Superior temporal gyrus (tissue), 1 donor: Measurements from ENCODE around the gene SDC3.

Source experiments
- DNase-seq: peaks from one replicate; pipeline ENCODE4 v3.0.0-alpha.2; 2016; ENCODE audit errors: extremely low spot score

Gene SDC3

DNA sequence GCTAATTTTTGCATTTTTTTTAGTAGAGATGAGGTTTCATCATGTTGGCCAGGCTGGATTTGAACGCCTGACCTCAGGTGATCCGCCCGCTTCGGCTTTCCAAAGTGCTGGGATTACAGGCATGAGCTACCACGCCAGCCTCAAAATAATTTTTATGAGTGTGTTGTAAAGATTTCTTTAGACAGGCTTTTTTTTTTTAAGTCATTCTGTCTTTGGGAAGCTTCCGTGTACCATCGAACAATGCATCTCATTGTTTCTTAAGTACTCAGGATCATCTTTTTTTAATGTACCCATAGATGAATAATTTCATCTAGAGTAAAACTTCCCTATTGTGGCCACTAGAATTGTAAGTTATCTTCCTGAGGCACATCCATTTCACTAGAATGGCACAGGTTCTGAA lies 19.6 kb upstream of the SDC3 start:
- DNase-seq = no peak

DNA sequence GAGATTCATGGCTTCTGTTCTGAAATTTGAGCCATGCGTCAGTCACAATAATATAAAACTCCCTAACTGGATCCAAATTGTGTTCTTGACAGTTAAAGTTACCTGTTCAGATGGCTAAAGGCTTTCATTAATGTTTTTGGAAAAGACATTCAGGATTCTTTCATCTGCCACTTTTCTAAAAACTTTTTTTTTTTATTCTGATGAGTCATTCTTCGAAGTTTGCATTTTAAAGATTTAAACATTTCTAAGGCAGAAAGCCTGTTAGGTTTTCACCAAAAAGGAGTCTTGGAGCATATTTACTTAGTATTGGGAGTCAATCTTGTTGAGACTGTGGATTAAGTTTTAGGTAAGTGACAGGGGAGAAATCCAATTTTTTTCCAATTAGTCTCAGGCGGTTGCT lies 18.9 kb upstream of the SDC3 start:
- DNase-seq = no peak

DNA sequence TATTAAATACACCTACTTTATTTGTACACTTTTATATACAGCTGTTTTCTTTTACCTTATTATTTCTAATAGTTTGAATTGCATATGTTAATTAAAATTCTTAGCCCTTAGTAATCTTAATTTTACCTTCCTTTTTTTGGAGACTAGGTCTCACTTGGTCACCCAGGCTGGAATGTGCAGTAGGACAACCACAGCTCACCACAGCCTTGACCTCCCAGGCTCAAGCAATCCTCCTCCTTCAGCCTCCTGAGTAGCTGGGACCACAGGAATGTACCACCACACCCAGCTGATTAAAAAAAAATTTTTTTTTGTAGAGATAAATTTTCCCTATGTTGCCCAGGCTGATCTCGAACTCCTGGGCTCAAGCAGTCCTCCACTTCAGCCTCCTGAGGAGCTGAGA lies 15.0 kb upstream of the SDC3 start:
- DNase-seq = no peak

DNA sequence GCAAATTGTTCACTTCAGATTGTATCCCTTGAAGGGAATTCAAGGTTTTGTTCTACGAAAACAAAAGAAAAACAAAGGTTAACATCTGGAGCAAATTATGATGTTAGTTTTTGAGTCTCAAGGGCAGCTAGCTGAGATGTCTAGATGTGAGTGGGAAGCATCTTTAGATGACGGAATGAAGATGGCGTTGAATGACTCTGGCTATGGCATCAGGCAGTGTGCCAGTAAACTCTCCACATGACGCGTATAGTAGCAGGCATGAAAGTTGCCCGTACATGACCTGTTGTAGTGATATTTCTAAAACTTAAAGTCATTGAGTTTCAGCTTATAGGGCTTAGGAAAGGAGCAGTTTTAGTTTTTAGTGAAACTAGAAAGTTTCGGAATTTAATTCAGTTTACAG lies 12.3 kb upstream of the SDC3 start:
- no peak for DNase-seq

DNA sequence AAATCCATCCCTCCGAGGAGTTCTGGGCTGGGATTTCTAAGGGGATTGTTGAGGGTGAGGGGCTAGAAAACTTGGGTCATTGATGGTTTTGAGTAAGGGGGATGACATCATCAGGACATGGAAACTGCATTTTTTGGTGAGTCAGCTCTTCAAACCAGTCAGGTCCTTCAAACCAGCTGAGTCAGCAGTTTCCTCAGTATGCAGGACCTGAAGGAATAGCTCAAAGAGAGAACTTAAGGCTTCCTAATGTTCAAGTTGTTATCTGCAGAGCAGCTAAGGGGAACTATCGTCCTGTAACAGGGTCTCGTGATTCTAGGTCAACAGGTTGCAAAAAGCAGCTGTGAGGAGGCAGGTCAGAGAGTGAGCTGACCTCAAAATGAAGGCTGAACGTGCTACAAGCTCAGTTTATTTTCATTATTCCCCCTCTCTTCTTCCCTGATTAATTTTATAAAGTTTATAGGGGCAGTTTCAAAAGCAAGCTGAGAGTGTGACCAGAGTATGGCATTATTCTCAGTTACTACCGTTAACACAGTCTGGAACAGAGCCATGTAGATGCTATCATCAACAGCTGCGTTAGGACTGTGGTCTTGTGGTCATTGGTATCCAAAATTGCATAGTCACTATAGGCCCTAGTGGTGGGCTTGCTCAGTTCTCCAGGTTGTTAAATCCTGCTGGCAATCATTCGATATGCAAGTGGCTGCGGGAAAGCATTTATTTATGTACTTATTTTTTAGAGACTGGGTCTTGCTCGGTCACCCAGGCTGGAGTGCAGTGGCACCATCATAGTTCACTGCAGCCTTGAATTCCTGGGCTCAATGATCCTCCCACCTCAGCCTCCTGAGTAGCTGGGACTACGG lies 10.7 kb upstream of the SDC3 start:
- no peak for DNase-seq

DNA sequence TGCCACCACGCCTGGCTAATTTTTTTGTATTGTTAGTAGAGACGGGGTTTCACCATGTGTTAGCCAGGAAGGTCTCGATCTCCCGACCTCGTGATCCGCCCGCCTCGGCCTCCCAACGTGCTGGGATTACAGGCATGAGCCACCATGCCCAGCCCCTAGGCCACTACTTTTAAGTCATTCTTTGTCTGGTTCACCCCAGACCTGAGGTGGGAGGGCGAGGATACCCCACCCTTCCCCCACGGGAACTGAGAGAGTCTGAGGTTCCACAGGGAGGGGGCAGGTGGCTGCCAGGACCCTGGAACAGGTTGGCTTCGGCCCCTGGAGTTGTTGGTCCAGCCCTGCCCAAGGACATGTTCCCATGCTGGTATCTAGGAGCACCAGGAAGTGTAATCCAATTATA lies 7.7 kb upstream of the SDC3 start:
- DNase-seq = no peak

DNA sequence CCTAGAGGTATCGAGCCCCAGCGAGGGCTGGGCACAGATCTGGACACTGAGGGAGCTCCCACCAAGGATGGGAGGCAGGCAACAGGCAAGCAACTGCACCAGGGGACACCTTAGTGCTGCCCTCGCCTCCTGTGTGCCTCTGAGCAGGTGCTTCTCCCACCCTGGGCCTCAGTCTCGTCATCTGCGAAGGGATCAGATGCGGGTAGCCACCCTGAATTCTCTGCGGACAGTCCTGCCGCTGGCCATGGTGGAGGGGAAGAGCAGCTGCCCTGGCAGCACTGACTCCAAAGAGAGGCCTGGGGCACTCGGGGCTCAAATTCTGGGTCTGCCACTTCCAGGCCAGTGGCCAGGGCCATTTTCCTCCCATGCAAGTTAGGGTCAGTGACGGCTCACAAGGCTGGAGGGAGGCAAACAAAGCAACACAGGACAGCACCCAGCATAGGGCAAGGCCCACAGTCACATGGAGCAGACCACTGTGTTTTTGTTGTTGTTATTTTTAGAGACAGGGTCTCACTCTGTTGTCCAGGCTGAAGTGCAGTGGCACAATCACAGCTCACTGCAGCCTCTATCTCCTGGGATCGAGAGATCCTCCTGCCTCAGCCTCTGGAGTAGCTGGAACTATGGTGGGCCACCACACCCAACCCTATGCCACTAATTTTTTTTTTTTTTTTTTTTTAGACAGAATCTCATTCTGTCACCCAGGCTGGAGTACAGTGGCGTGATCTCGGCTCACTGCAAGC lies 7.1 kb upstream of the SDC3 start:
- no peak for DNase-seq

DNA sequence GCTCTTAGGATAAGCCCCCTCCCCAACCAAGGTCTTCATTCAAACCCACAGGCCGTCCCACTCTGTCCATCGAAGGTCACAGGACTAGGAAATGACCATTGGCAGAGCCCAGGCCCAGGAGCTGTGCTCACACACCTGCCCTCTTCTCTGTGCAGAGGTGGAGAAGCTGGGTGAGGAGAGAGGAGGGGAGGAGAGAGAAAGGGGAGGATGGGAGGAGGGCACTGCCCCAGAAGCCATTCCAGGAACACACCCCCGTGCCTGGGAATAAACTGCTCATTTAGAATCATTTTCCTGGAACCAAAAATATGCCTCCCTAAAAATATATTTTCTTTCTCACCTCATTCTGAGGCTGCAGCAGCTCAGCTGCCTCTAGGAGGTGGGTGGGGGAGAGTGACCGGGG lies 6.4 kb upstream of the SDC3 start:
- no peak for DNase-seq

DNA sequence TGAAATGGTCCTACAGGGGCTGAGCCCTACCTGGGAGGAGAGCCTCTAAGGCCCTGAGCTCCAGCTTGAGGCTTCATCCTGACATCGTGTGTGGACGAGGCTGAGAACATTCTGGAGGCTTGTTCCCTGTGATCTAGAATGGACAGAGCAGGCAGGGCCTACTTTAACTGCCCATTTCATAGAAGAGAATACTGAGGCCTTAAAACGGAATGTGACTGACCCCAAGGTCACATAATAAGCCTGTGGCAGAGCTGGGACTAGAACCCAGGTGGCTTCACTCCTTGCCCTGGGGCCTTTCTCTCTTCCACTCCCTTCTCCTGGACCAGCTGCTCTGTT lies 6.0 kb upstream of the SDC3 start:
- DNase-seq = no peak

DNA sequence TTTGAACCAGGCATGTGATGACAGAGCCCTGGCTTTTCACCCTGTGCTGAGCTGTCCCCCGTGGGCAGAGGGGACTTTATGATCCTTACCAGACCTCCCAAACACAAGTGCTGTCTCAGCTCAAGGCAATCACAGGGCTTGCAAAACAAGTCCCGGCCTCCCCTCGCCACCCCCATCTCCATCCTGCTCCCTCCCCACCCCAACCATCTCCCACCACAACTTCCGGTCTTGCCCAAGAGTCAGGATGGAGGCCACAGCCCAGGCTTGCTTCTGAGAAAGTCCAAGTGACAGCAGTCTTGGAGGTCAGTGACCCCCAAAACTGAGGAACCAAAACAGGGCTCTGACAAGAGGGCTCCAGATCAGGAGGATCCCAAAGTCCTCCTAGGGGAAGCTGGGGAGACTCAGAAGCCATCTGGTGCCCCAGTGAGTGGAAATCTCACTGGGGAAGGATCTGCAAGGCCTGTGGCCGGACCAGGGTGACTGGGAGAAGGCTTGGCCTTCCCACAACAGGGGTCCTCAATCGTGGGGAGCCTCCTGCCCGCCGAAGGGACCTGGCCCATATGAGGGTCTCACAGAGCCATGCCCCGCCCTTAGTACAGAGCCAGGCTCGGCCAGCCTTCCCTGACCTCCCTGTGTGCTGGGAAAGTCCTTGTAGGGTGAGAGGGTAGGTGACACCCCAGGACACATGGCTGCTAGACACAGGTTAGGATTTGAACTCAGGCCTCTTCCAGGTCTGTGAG lies 4.5 kb upstream of the SDC3 start:
- no peak for DNase-seq

DNA sequence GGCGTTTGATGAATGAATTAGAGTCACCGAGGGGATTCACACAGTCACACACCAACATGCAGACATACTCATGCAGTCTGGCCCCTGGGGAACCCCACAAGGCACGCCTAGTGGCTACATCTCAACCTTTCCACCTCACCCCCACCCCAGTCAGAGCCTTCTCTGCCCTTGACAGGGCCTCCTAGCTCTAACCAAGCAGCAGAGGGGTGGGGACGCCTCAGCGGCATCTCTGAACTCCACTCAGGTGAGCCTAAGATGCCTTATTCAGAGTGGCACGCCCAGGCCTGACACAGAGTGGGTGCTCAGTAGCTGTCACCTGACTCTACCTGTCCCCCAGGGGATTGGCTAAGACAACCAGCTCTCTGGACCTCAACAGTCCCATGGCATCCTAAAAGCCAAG lies 3.7 kb upstream of the SDC3 start:
- DNase-seq = no peak

DNA sequence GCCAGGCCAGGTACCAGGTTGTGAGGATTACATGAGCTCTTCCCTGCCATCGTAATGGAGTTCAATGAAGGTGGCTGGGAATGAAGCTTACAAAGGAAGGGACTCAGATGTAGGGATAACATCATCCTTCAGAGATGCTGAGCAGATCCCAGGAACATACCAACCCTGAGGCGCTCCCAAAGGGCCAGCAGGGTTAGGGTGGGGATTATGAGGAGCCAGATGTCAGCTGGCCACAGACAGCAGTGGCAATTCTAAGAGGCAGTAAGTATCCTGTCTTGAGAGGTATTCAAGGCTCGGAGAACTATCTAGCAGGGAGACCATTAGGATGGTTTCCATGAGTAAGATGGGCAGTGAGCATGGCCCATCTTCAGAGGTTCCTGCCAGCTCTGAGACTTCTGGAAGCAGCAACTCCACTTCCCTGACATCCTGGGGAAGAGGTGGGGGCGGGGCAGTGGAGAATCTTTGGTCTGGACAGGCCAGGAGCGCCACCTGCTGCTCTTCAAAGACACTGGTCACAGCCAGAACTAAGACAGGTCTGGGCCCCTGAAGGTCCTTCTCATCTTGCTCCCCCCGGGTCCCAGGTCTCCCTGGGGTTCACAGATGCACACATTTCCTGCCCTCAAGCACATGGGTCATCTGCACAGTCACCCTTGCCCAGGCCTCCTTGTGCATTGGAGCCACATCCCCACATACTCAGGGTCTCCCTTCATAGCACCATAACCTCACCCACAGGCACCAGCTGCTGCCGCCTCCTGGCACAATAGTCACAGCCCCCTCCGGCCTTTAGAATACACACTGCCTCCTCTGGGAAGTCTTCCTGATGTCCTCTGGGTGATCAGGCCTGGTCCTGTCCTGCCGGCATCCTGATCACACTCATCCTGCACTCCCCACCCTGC lies 2.7 kb upstream of the SDC3 start:
- peak; percentile 90 for DNase-seq

DNA sequence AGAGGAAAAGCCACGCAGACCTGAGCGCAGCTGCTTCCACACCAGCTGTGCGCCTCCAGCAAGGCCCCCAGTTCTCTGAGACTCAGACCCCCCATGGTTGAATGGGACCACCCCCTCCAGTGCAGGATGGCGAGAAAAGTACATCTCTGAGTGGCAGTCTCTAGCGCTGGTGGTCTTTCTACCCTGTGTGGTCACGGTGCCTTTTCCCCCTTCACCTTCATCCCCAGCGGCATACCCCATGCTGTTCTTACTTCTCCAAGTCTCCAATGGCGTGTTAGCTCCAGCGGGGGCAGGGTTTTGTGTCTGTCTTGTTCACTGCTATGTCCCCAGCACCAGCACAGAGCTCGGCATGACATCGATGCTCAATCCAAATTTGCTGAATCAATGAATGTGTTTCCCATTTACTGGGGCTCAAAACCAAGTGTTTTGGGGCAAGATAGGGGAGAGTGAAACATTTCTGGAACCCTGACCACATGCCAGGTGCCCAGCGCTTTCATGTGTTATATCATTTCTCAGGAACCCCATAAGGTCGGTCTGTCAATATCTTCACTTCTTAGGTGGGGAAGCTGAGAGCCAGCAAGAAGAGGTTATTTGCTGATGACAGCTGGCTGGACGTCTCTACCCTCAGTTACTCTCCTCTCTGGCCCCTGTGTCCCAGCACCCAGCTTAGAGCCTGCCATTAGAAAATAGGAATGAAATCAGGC lies 959 bp upstream of the SDC3 start:
- DNase-seq = no peak

DNA sequence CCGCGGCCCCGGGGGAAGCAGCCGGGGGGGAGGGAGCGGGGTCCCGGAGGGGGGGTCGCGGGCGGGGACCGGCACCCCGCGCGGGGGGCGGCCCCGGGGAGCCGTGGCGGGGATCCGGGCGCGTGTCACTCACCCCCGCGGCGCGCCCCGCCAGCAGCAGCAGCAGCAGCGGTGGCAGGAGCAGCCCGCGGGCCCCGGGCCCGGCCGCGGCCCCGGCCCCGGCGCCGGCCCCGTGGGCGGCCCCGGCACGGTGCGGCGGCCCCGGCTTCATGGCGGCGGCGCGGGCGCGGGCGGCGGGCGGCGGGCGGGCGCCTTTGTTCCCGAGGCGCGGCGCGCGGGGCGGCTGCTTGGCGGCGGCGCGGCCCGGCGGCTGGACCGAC lies 252 bp downstream of the SDC3 start:
- no peak for DNase-seq

DNA sequence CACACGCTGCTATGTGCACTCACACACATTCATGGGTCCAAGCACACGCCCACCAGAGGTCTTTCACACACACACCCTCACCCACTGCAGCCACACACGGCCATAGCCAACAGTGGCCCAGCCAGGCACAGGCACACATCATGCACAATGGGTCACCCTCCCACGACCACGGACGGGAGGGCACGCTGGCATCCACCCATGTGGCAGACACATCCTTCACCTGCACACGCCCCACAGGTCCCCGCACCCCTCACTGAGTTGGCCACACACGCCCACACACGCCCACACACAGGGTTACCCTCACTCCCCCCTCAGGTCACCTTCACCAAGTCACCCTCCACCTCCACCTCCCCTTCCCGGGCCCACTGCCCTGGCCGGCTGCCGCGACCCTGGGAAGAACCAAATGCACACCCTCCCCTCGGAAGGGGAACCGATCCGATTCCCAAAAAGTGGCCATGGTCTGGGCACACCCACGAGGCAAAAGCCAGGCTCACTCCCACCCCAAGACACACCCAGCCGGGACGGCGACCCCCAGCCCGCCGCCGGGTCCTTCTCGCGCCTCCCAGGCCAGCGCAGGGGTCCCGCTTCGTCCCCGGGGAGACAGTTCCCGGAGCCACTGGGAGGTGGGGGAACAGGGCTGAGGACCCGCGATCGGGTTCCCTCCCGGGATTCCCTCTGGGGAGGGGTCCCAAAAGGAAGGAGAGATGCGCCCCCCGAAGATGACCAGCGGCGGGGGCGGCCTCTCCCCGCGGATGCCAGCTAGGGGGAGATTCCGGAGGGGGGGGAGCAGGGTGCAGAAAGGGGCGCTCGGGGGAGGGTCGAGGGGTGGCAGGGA lies 860 bp downstream of the SDC3 start:
- DNase-seq = no peak

DNA sequence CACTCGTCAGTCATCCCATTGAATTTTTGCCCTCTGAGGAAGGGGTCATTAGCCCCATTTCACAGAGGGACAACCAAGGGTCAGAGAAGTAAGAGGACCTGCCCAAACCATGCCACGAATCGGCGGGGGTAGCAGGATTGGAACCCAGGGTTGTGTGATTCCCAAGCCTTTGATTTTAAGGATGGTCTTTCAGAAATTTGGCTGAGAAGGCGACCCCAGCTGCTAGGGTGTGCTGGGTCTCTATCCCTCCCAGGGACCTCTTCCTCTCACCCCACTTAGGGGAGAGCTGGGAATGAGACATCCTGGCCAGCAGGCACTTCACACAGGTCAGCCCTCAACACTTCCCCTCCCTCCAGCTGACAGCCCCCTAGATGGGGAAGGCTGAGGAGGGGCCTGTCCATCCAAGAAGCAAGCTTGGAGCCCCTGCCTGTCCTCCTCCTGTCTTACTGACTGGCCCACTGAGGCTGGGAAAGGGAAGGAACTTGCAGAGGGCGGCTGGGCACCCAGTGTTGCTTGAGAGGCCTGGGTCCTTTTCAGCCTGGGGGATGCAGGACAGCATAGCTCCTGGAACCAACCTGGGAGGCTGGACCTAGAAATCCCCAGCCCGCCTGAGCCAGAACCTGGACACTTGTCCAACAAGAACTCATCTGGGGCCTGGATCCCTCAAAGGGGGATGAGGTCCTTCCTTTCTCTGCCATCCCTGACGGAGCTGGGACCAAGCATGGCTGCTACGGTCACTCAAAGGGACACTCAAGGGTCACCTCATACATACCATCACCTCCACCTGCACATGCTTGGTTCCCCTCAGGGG lies 1.7 kb downstream of the SDC3 start:
- no peak for DNase-seq

DNA sequence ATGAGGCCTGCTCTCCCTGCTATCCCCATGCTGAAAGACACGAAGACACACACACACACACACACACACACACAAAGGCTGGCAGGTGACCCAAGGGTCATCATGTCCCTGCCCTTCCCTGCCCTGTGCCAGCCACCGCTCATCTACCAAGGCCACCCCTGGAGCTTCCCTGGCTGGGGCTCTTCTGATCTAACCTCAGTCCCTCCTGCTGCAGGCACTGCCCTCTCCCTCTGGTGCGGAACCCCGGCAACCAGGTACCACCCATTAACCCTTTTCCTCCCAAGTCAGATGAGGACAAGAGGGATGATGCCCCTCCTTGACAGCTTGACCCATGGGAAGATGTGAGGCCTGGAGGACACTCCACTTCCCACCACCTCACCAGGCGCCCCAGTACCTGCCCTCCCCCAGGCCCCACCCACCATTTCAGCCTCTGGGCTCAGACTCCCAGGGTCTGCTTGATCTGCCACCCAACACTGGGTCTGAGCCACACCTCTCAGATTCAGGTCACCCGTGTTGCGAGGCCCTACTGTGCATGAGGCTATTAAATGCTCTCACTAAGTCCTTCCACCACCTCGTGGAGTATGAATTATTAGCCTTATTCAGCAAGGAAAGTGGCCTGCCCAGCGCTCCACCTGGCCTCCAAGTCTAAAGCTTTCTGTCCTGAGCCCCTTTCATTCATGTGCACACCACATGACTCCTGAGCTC lies 2.5 kb downstream of the SDC3 start:
- DNase-seq = no peak

DNA sequence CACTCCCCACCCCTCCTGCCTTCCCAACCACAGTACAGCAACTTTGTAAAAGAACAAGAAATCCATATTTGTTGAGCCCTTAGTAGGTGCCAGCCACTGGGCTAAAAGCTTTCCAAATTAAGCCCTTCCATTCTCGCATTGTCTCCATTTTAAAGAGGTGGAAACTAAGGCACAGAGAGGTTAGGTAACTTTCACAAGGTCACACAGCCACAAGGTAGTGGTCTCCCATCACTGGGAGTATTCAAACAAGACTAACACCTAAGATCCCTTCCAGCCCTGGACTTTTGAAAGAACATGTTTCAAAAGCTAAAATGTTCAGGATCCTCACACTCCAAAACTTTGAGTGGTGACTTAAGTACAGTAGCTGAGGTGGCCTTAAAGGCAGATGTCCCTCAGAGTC lies 3.2 kb downstream of the SDC3 start:
- no peak for DNase-seq

DNA sequence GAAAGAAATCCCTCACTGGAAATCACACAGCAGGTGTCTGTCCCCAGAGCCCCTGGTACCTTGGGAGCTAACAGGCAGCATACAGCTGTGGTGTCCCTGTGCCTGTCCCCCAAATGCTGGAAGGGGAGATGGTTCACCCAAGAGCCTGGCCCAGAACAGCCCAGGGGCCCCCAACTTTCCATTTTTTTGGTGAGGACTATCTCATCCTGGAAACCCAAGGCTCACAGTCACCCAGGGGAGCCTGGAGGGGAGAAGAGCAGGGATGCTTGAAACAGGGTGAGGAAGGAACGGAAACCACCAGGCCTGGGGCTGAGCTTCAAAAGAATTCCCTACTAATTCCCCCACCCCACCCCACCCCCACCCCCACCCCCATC lies 3.6 kb downstream of the SDC3 start:
- no peak for DNase-seq
